22Rv1 (cell line): ENCODE results near the gene TACR2.

Source experiments
- H3K27ac ChIP-seq: fragments of 450-650 bp; 2 replicates; pipeline ENCODE4 v1.5.1; 2017
- ZFX ChIP-seq: fragments of 450-650 bp; IDR thresholded peaks from 2 replicates; pipeline ENCODE4 v1.6.1; 2017; ENCODE audit warnings: antibody characterized with exemption, borderline replicate concordance
- TF ChIP-seq, protein P1 (sequence below): fragments of 450-650 bp; IDR thresholded peaks from 2 replicates; pipeline ENCODE4 v1.5.1; 2017; ENCODE audit warnings: mild to moderate bottlenecking

The TACR2 gene

DNA sequence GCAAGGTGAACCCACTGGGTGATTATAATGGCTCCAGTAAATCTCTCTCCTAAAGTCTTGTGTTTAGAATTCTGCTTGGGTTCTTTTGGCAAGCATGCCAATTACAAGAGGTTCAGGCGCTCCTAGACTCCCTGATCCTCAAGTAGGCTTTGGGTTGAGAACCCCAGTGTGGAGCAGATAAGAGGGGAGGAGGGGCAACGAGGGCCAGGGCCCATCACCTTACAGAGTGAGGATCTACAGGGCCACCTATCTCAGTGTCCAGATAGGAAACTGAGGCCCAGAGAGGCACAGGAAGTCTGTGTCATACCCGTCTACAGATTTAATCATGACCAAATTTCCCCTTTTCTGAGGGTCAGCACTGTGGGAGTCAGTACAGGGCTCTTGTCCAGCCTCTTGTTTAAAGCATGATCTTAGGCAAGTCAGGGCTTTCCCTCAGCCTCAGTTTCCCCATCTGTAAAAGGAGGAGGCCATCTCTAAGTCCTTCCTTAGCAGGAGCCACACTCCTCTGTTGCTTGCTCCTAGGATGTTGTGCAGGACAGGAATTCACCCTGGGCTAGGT is 4.4 kb downstream of the TACR2 start:
- no peak for TF ChIP-seq ZFX
- TF ChIP-seq, protein P1, sequence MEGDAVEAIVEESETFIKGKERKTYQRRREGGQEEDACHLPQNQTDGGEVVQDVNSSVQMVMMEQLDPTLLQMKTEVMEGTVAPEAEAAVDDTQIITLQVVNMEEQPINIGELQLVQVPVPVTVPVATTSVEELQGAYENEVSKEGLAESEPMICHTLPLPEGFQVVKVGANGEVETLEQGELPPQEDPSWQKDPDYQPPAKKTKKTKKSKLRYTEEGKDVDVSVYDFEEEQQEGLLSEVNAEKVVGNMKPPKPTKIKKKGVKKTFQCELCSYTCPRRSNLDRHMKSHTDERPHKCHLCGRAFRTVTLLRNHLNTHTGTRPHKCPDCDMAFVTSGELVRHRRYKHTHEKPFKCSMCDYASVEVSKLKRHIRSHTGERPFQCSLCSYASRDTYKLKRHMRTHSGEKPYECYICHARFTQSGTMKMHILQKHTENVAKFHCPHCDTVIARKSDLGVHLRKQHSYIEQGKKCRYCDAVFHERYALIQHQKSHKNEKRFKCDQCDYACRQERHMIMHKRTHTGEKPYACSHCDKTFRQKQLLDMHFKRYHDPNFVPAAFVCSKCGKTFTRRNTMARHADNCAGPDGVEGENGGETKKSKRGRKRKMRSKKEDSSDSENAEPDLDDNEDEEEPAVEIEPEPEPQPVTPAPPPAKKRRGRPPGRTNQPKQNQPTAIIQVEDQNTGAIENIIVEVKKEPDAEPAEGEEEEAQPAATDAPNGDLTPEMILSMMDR, result no peak
- no peak overlapping the region for H3K27ac ChIP-seq

- no peak for TF ChIP-seq ZFX
- H3K27ac ChIP-seq, result no peak overlapping the region
Observed at GRCh38 chr10:69411476-69411875, 5.2 kb downstream of the TACR2 start.

- TF ChIP-seq, protein P1, result no peak
- TF ChIP-seq ZFX, result no peak
- H3K27ac ChIP-seq, result no peak overlapping the region
Observed at GRCh38 chr10:69410487-69410886, 6.2 kb downstream of the TACR2 start.

DNA sequence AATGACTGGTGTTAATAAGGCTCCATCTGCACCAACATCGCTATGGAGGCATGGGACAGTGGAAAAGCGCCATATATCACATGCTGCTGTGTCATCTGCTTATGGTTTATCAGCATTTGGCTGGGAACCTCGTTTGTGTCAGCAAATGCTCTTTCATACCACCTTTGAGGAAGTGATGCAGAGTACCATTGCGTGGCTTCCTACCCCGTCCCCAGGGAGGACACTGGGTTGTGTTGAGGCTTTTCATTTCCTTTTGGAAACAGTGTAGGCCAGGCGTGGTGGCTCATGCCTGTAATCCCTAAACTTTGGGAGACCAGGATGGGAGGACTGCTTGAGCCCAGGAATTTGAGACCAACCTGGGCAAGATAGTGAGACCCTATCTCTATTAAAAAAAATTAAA is 6.8 kb downstream of the TACR2 start:
- H3K27ac ChIP-seq, result no peak overlapping the region
- TF ChIP-seq, protein P1, result no peak
- no peak for TF ChIP-seq ZFX

- TF ChIP-seq, protein P1, result no peak
- no peak for TF ChIP-seq ZFX
- H3K27ac ChIP-seq, result peak overlapping the region; percentile 60
Observed at GRCh38 chr10:69409176-69409495, 7.6 kb downstream of the TACR2 start.

DNA sequence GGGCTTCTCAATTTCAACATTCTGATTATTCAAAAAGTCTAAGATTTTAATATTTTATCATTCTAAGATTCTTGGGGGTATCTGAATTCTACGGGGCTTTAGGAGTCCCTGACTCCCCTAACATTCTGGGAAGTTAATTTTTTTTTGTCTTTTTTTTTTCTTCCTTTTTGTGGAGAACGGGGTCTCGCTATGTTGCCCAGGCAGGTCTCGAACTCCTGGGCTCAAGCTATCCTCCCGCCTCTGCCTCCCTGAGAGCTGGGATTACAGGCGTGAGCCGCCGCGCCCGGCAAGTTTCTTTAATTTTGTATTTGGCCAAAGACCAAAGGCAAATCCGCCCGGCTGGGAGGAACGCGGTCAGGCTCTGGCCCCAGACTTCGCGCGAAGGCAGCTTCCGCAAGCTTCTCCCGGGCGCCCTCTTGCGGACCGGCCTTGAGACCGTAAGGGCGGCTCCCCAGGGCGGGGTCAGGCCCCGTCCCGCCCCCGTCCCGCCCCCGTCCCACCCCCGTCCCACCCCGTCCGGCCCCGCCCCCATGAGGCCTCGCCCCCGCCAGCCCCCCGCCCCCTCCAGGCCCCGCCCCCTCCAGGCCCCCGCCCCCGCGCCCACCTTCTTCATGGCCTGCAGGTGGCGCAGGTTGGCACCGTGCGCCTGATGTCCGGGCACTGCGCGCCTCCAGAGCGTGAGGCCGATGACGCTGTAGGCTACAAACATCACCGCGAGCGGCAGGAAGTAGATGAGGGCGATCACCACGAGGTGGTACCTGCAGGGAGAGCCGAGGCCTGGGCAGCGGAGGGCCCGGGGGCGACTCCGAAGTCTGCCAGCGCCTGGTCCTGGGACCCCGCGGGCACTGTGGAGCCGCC is 8.2 kb downstream of the TACR2 start:
- peak overlapping the region; percentile 60 for H3K27ac ChIP-seq
- TF ChIP-seq, protein P1, result peak; percentile 86
- no peak for TF ChIP-seq ZFX

GRCh38 chr10:69407621-69408301 is 9.0 kb downstream of the TACR2 start:
- H3K27ac ChIP-seq, result peak overlapping the region; percentile 49
- TF ChIP-seq, protein P1, result no peak
- no peak for TF ChIP-seq ZFX
